GM21390 (cell line): ENCODE data around the gene PTPRU.
"Not testable (repeated sequence)": the region's sequence is repeated elsewhere in the genome, so short reads cannot be mapped to it uniquely, and the experiment has no call there.

ENCODE experiments used
- ATAC-seq: cut with Tn5 transposase; IDR thresholded peaks from one replicate; pipeline ENCODE4 v1.9.1; 2021; ENCODE audit not compliant: unreplicated experiment

The PTPRU gene

GRCh38 chr1:29221296-29221695, 15.0 kb upstream of the PTPRU start:
- ATAC-seq: no peak

DNA sequence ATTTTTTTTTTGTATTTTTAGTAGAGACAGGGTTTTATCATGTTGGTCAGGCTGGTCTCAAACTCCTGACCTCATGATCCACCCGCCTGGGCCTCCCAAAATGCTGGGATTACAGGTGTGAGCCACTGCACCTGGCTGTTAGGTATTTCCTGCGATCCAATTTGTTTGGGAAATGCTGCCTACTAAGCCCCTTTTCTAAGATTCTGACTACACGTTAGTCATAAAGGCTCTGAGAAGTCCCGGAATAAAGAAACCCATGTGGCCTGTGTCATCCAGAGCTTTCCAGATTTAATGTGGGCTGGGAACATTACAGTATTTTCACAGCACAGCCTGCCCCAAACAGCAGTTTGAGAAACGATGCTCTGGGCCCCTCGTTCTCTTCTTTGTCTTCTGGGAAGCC, 14.1 kb upstream of the PTPRU start:
- ATAC-seq: not testable (repeated sequence)

DNA sequence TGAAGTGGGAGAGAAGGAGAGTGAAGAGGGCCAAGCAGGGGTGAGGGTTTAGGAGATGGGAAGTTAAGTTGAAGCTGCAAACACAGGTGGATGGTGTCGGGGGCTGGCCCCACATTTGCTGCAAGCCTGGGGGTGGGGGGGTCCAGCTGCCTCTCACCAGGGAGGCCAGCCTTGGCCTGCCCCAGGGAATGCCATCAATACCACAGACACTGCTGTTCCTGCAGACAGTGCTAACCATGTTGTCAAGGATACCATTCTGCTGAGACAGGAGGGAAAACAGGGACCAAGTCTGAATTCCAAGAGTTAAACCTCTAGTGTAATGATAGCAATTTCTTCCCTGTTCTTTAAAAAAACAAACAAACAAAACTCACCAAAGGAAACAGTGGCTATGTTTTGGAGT, 13.6 kb upstream of the PTPRU start:
- ATAC-seq: no peak

DNA sequence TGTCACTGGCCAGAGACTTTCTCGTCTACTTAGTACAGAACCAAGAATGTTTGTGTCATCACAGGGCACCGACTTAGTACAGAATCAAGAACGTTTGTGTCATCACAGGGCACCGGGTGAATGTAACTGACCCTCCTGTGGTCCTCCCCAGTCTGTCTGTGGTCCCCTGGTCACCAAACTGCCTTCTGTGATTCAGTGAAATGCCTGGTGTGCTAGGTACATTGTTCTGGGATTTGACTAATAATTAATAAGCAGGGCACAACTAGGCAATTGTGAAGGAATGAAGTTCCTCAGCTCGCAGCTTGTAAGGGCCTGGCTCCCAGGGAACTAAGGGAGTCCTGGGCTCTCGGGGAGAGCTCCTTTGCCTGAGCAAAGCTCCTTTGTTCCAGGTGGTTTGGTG, 12.8 kb upstream of the PTPRU start:
- ATAC-seq: no peak

DNA sequence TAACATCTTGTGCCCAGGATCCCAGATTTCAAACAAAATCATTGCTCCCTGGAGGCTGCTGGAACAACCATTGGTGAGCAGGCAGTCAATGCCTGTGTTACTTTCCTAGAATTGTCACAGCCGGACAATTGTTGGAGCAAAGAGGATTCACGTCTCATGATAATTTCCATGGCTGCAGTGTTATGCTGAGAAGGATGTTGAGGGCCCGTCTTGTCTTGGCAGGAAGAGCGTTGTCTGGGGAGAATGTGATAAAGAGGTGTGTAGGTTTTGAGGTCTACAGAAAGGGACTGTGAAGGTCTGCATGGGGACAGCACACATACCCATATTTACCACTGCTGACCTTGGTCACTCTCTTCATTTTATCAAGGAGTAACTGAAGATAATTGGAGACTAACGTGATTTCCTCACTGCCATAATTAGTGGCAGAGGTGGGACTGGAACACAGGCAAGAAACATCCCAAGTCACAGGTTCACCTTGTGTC, 11.9 kb upstream of the PTPRU start:
- ATAC-seq: no peak

DNA sequence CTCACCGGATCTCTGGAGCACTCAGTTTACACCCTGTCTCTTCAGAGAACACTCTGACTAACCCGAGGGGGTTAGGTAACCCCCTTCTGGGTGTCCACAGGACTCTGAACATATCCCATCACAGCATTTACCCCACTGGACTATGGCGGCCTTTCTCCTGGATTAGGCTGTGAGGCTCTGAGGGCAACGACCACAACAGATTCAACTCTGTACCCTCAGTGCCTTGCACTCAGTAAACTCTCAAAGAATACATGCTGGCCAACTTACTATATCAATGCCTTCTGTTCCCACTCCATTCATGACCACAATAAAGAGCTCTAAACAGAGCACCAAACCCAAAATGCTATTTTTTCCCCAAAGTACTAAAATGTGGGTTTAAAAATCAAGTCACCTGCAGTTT, 11.0 kb upstream of the PTPRU start:
- no peak for ATAC-seq

DNA sequence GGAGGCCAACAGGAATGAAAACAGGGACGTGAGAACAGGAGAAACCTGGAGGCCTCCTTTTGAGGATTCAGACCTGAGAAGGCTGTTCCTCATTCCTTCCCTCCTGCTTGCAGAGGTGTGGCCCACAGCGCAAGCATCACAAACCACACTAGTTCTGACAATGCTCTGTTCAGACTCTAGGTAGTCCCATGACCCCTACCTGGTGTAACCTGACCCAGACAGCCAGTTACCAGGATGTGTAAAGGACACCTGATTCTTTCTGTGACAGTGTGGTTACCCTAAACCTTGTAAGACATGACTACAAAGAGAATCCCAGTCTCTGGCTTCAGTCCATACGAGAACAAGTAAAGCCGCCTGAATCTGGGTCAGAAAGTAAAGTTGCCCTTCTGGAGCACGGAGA, 8.8 kb upstream of the PTPRU start:
- no peak for ATAC-seq

DNA sequence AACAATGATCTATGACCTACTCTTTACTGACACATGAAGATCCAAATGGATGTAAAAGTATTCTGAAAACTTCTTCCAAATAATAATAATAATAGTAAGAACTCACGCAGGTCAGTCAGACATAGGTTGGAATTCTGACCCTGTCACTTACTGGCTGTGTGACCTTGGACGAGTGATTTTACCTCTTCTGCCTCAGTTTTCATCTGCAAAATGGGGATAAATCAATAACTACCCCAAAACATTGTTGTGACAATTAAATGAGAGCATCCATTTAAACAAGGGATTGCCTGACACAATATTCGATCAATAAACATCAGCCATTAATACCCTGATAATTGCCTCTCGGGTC, 6.1 kb upstream of the PTPRU start:
- no peak for ATAC-seq

DNA sequence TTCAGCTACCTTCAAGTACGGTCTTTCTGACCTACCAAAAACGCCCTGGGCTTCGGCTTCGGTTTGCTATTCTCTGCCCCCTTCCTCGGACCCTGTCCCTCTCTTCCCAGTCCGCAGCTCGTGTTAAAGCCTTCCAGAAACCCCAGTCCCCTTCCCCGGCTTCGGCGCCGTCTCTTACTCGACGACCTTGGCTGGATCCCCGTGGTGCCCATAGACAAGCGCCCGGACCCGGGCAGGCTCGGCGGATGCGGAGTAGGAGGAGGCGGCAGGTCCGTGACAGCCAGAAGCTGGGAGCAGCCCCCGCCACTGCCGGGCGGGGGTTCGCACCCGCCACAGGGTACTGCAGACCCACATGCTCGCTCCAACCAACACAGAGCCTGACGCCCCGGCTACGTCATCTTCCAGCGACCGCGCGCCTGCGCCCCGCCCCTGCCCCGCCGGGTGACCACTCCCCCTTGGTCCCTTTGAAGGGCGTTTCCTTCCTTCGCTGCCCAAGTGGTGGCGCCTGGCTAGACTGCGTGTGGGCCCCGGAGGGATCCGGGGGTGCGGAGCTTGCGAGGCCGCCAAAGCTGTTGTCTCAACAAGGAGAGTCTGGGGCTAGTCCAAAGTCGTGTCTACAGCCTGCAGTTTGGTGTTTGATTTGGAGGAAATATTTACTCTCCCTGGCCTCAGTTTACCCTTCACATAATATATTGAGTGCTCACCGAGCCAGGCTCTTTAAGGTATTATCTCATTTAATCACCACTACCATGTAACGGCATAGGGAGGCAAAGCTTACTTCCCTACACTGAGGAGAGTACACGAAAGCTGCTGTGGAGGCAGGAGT, 5.6 kb upstream of the PTPRU start, which contains the start of gene MECR:
Gene MECR, minus strand, starts transcription at position 382 of the 826 bp plus-strand sequence. Its CDS starts 28 bp downstream, at position 354.
- peak; percentile 94 for ATAC-seq

DNA sequence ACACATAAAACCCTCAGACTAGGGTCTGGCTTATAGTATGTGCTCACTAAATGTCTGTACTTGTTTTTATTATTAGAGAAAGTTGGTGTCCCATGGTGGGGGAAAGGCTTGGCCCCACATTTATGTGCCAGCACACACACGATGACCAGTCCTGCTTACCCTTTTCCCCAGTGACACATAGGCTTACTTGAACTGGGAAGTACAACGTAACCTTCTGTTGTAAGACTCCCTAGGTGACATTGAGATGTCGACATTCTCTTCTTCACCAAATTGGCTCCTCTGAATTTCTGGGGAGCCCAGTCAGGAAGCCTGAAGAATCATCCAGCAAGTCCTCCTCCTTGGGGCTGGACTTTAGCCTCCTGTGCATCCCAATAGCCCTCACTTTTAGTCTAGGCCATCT, 3.9 kb upstream of the PTPRU start:
- no peak for ATAC-seq

GRCh38 chr1:29233693-29234092, 2.6 kb upstream of the PTPRU start:
- no peak for ATAC-seq

DNA sequence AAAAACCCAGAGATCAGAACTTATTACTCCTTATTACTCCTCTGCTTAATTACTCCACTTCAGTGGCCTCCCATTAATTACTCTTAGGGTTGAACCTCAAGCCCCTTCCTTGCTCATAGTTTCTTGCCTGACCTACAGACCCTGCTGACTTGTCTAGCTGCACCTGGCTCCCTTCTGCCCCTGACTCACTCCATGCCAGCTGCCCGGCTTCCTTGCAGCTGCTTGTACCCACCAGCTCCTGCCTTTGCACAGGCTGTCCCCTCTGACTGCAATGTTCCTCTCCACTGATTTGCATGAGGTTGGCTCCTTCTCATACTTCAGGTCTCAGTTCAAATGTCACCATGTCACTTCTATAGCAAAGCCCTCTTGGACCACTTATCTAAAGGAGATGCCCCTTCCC, 1.9 kb upstream of the PTPRU start:
- ATAC-seq: no peak

DNA sequence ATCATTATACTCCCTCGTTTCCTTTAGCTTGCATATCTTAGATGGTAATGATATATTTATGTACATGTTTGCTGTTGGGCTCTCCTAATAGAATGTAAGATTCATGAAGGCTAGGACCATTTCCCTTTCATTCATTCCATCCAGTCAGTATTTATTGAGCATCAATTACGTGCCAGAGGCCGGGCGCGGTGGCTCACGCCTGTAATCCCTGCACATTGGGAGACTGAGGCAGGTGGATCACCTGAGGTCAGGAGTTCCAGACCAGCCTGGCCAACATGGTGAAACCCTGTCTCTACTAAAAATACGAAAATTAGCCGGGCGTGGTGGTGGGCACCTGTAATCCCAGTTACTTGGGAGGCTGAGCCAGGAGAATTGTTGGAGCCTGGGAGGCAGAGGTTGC, 1.4 kb upstream of the PTPRU start:
- not testable (repeated sequence) for ATAC-seq

GRCh38 chr1:29236712-29237128, 398 bp downstream of the PTPRU start:
- no peak for ATAC-seq

DNA sequence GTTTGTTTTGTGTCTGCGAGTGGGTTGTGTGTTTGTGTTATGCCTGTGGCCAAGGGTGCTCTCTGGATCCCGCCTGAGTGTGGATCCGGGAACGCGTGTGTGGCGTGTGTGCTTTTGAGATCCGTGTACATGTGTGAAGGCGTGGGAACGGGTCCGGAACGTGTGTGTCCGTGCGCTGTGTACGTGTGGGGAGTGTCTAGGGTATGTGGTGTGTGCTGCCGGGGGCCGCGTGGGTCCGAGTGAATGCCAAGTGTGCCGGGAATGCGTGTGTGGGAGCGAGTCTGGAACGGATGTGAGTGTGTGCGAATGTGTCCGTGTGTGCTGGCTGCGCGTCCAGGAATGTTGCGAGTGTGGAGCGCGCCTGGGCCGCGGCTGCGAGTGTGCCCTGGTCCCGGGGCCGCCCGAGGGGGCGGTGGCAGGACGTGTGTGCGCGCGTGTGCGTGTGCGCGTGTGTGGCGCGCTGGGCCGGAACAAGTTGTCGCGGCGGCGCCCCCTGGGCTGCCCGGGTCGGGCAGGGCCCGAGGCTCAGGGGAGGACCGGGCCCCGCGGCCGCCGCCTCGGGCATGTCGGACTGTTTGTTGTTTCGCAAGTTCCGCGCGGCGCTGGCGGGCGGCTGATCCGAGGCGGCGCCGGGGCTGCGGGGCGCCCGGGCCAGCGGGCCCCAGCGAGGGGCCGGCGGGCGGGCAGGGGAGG, 953 bp downstream of the PTPRU start:
- no peak for ATAC-seq

GRCh38 chr1:29237852-29238619, 1.7 kb downstream of the PTPRU start:
- no peak for ATAC-seq

DNA sequence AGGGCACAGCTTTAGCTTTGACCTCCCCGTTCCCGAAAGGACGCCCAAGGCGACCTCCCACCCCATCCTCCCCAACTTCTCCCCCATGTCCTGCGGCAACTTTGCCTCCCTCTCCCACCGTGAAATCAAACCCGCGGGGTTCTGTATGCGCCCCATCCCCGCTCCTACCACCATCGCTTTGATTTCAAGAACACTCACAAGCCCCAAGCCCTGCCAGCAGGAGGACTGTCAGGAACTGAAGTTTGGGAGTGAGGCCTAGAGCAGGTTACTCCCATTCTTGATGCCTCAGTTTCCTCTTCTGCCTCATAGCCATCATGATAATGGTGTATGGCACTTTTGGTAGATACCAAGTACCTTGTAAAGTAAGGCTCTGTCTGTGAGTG, 2.3 kb downstream of the PTPRU start:
- ATAC-seq: no peak

DNA sequence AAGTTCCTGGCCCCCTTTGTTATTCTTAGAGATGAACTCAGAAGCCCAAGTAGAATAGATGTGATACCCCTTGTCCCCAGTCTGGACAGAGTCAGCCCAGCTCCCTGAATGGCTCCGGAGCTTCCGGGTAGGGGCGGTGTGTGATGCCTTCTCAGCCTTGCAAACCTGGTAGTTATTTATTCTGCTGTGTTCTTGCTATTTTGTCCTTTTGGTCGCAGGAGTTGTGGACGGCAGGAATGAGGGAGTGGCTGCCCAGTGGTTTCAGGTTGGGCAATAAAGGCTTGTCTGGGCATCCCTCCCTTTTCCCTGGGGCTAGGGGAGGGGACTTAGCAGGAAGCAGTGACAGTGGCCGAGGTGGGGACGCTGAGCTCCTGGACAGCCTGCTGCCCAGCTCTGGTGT, 2.8 kb downstream of the PTPRU start:
- no peak for ATAC-seq

- ATAC-seq: no peak
Observed at GRCh38 chr1:29240400-29240837, 4.1 kb downstream of the PTPRU start.

- ATAC-seq: no peak
Observed at GRCh38 chr1:29240986-29241385, 4.7 kb downstream of the PTPRU start.

- ATAC-seq: no peak
Observed at GRCh38 chr1:29243023-29243870, 6.9 kb downstream of the PTPRU start.
